HepG2 (cell line): Measurements from ENCODE around the gene TSPYL4. TPM values are rescaled to one million over a fixed set of nuclear protein-coding genes. Genes with fewer than 3 reads are reported as not detected.

Experiments
- ATAC-seq: fragments of 200-7000 bp; cut with Tn5 transposase; 3 replicates; pipeline ENCODE4 v1.9.1; 2020; ENCODE audit warnings: mild to moderate bottlenecking, moderate library complexity
- BruUV-seq: library from RNA; stranded (reverse); fragments of 400-500 nt; replicated peaks from 2 replicates; lab custom pipeline; 2021; lab: Mats Ljungman, UMichigan
- CTCF ChIA-PET: fragments of 300-600 bp; formaldehyde crosslinking; extraction: SDS; loops from one replicate; lab custom pipeline; 2021; ENCODE audit warnings: low total read pairs, inconsistent platforms, low intra/inter-chr PET ratio; lab: Yijun Ruan, JAX
- POLR2A ChIA-PET: fragments of 350-600 bp; sonication (Branson Sonifier 250); formaldehyde crosslinking; loops from one replicate; lab custom pipeline; 2020; ENCODE audit warnings: antibody characterized with exemption, inconsistent platforms; lab: Yijun Ruan, JAX
- DNase-seq: peaks from one replicate; pipeline ENCODE4 v3.0.0-alpha.2; 2015; ENCODE audit warnings: low spot score
- FAIRE-seq: peaks from 3 replicates; lab custom pipeline; 2011; peaks lifted over from hg19 to GRCh38; lab: Jason Lieb, UNC
- H2AFZ ChIP-seq: one replicate; pipeline ENCODE4 v1.6.1; 2011; ENCODE audit warnings: low read length, inconsistent platforms
- H3K27ac ChIP-seq: fragments of 300-600 bp; 3 replicates; pipeline ENCODE4 v1.8.0; 2011; ENCODE audit warnings: mixed run types, mild to moderate bottlenecking, mixed read lengths, low read length, inconsistent platforms; ENCODE audit not compliant: insufficient read depth; ENCODE audit errors: extremely low read length
- H3K27me3 ChIP-seq, 2 experiments: fragments of 200-600 bp in 1 of 2; 2 replicates in 1 of 2; 3 replicates in 1 of 2; pipeline versions ENCODE4 v1.6.0 to v1.8.0; 2011; ENCODE audit warnings: low read length in 2 of 2, mild to moderate bottlenecking in 2 of 2, moderate library complexity in 2 of 2, inconsistent platforms in 1 of 2; ENCODE audit not compliant: insufficient read depth in 2 of 2, control insufficient read depth in 1 of 2
- H3K36me3 ChIP-seq, 2 experiments: fragments of 200-600 bp in 1 of 2; replicated peaks in 1 of 2; 2 replicates in 1 of 2; 3 replicates in 1 of 2; pipeline versions ENCODE4 v1.5.1 to v1.8.0; 2011; ENCODE audit warnings: low read length in 2 of 2, inconsistent platforms in 1 of 2; ENCODE audit not compliant: insufficient read depth in 2 of 2, control insufficient read depth in 1 of 2
- H3K4me1 ChIP-seq: 2 replicates; pipeline ENCODE4 v1.5.1; 2012; ENCODE audit warnings: low read length, inconsistent platforms; ENCODE audit not compliant: insufficient read depth
- H3K4me2 ChIP-seq: 2 replicates; pipeline ENCODE4 v1.6.0; 2011; ENCODE audit warnings: low read depth, low read length, inconsistent platforms
- H3K4me3 ChIP-seq, 3 experiments: fragments of 200-600 bp in 1 of 3; sonication (generic), shearing (Covaris generic) in 1 of 3; replicated peaks in 1 of 3; 2 replicates each; pipeline ENCODE4 v1.5.1; 2011 to 2016; ENCODE audit warnings: low read length in 3 of 3, inconsistent platforms in 2 of 3, low read depth in 2 of 3, mild to moderate bottlenecking in 2 of 3, control low read depth in 1 of 3, mixed read lengths in 1 of 3; ENCODE audit not compliant: insufficient read depth in 1 of 3
- H3K79me2 ChIP-seq: one replicate; pipeline ENCODE4 v1.6.1; 2011; ENCODE audit warnings: low read length, inconsistent platforms; ENCODE audit not compliant: insufficient read depth
- H3K9ac ChIP-seq: 2 replicates; pipeline ENCODE4 v1.6.0; 2011; ENCODE audit warnings: mild to moderate bottlenecking, low read depth, low read length, inconsistent platforms; ENCODE audit not compliant: insufficient read depth
- H3K9me3 ChIP-seq: 2 replicates; pipeline ENCODE4 v1.5.1; 2012; ENCODE audit warnings: mild to moderate bottlenecking, low read length
- H4K20me1 ChIP-seq: 2 replicates; pipeline ENCODE4 v1.6.0; 2011; ENCODE audit warnings: inconsistent platforms, mild to moderate bottlenecking, low read length, moderate library complexity; ENCODE audit not compliant: insufficient read depth
- ARNTL ChIP-seq: sonication (generic); formaldehyde crosslinking; IDR thresholded peaks from 2 replicates; pipeline ENCODE4 v1.4.0; 2020; ENCODE audit warnings: mild to moderate bottlenecking, missing genetic modification reagents
- CAMTA2 ChIP-seq: sonication (generic); formaldehyde crosslinking; IDR thresholded peaks from 2 replicates; pipeline ENCODE4 v1.4.0; 2020; ENCODE audit warnings: mild to moderate bottlenecking, missing genetic modification reagents, borderline replicate concordance
- JARID2 ChIP-seq: sonication (generic); formaldehyde crosslinking; IDR thresholded peaks from 2 replicates; pipeline ENCODE4 v1.8.1; 2023; ENCODE audit warnings: missing genetic modification reagents, inconsistent platforms; ENCODE audit not compliant: insufficient replicate concordance
- ZNF33B ChIP-seq: sonication (generic); formaldehyde crosslinking; IDR thresholded peaks from 2 replicates; pipeline ENCODE4 v1.5.1; 2020; ENCODE audit warnings: mild to moderate bottlenecking, missing genetic modification reagents
- WGBS: methylation state at CpG from one replicate; pipeline ENCODE4 v1.1.6; 2017; ENCODE audit warnings: low lambda C conversion rate; 5-methylcytosine and 5-hydroxymethylcytosine counted together
- in situ Hi-C: cut with HindIII; loops from 2 replicates; pipeline ENCODE4 v1.10.0; 2017; ENCODE audit warnings: low pct_unique_long_range_greater_than_20kb; ENCODE audit not compliant: extremely low pct_ligation_motif_present
- intact Hi-C: fragments of 100-400 bp; cut with micrococcal nuclease; formaldehyde crosslinking; loops from one replicate; pipeline ENCODE4 v1.10.0; 2022; ENCODE audit not compliant: unreplicated experiment
- polyA plus RNA-seq, 8 experiments: library from polyadenylated mRNA; depleted of rRNA in 3 of 8; stranded (reverse) in 7 of 8; unstranded in 1 of 8; fragments of >200 nt; fragmentation: Illumina TruSeq in 4 of 8; extraction: Trizol in 4 of 8; gene quantifications; 2 replicates each; pipeline versions ENCODE4 v1.2.1 to v1.2.3, GENCODE V29; 2011 to 2016; ENCODE audit warnings: low read depth in 4 of 8, missing spikeins in 1 of 8, mixed read lengths in 1 of 8; ENCODE audit not compliant: insufficient read depth in 1 of 8
- total RNA-seq, 5 experiments: library from RNA; depleted of rRNA; stranded (reverse); fragments of >200 nt; fragmentation: Illumina TruSeq; extraction: Trizol; gene quantifications; 2 replicates each; pipeline ENCODE4 v1.2.3, GENCODE V29; 2016; ENCODE audit warnings: low read depth in 1 of 5
- TF ChIP-seq, protein P1 (sequence below): sonication (generic); formaldehyde crosslinking; IDR thresholded peaks from 2 replicates; pipeline ENCODE4 v1.8.0; 2022; ENCODE audit warnings: missing genetic modification reagents, low read depth, mild to moderate bottlenecking, borderline replicate concordance

The TSPYL4 gene
- total and polyA plus RNA-seq, 2 of the 13 experiments (the other 11 are each of a cell fraction or from before 2014, with no cell fraction given), result 18.0 to 19.7 TPM

DNA sequence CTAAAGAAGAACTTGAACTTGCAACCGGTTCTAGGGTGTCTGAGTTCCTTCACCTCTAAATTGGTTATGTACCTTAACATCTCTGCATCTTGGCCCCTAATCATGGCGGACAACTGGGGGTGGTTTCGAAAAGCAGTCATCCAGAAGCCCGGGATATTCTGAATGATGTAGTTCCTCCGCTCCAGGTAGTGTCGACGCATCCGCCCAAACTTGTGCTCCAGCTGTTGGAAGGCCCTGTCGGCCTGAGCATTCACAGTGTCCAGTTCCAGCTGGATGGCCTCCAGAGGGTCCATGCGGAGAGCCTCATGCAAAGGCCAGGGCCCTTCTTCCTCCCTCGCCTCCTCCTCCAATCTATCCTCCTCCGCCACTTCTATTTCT lies 25.0 kb upstream of the TSPYL4 start (continued):
- TF ChIP-seq ARNTL (no peak), JARID2 (CRISPR knock-in tag) (no peak)
- TF ChIP-seq, all 625 proteins: peak for 11

DNA sequence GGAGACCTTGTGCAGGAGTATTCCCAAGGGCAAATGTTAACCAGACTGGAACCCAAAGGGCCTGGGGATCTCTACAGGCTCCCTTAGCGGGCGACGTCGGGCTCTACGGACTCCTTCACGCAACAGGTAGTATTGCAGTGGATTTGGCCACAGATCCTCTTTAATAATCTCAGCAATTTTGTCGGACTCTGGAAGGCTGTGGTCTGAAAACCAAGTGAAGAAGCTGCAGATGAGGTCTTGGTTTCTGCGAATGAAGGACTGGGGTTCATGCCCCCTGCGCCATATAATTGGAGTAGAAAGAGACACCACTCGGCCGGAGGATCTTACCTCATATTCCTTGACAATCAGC lies 24.6 kb upstream of the TSPYL4 start:
- TF ChIP-seq CAMTA2 (CRISPR knock-in tag) (no peak), ZNF33B (CRISPR knock-in tag) (0 out of 2 replicates have a peak, but pooled peaks have one; percentile 34)
- TF ChIP-seq, protein P1, sequence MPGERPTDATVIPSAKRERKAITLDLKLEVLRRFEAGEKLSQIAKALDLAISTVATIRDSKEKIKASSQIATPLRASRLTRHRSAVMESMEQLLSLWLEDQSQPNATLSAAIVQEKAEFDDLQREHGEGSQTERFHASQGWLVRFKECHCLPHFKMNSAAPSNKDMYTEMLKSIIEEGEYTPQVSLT (CRISPR knock-in tag), result no peak
- Histone ChIP-seq H3K9me3 (no peaks in the 10 kb centered on the region), H3K36me3 (0 out of 5 replicates have a peak, but pooled peaks cover 0 to 3% of the 10 kb centered on the region in 2 experiments), H3K27ac (peak overlapping the region; percentile 87), H4K20me1 (peaks cover 35% of the 10 kb centered on the region), H3K27me3 (no peaks in the 10 kb centered on the region; a peak in 1 of 5 replicates), H3K79me2 (peaks cover 43% of the 10 kb centered on the region), H3K4me2 (peak overlapping the region; percentile 90), H3K4me3 (peak overlapping the region; percentile 82 to 97 (median 87)), H2AFZ (no peak overlapping the region), H3K4me1 (peaks cover 49% of the 10 kb centered on the region), H3K9ac (peak overlapping the region; percentile 97)
- DNase-seq, result no peak
- ATAC-seq, result peak; percentile 3; the same call in 1 of the 3 replicates
- intact Hi-C loops, result loop anchor here (2.0 to 10.0 kb wide), 4 partner anchors 24 to 354 kb away; partner anchors contain the start of genes NT5DC1, RWDD1 and TSPYL4
- POLR2A ChIA-PET, result interaction anchor here (1.2 to 3.0 kb wide), 5 partner anchors 10 to 293 kb away, joined by 4 to 35 read pairs (median 15); partner anchors contain the start of genes RWDD1 and TSPYL4
- no TSS peak for BruUV-seq
- WGBS, result 69% methylated on average over 11 of the region's 11 CpGs
- CTCF ChIA-PET, result no interaction called here
- in situ Hi-C loops, result loop anchor here (10.0 to 25.0 kb wide), 2 partner anchors 286 to 384 kb away; partner anchors contain the start of gene ZUP1
- FAIRE-seq, result no peak
